K562 (cell line): ENCODE results near the gene SND1. TPM values are rescaled to one million over a fixed set of nuclear protein-coding genes. Genes with fewer than 3 reads are reported as not detected.

Experiments
- ARID2 ChIP-seq: fragments of 450-650 bp; IDR thresholded peaks from 2 replicates; pipeline ENCODE4 v1.6.1; 2017; ENCODE audit warnings: antibody characterized with exemption, mild to moderate bottlenecking
- E2F4 ChIP-seq: sonication (generic); formaldehyde crosslinking; IDR thresholded peaks from 2 replicates; pipeline ENCODE4 v1.8.0; 2022; ENCODE audit warnings: mild to moderate bottlenecking, low read depth, missing genetic modification reagents
- RBM34 ChIP-seq: fragments of 200-400 bp; formaldehyde crosslinking; IDR thresholded peaks from 2 replicates; pipeline ENCODE4 v1.6.1; 2018; ENCODE audit warnings: low read length, borderline replicate concordance; ENCODE audit not compliant: insufficient read depth
- SNRNP70 ChIP-seq: fragments of 200-400 bp; formaldehyde crosslinking; optimal IDR thresholded peaks from 2 replicates; pipeline ENCODE3; 2017; ENCODE audit warnings: low read depth, low read length
- TARDBP ChIP-seq: fragments of 450-650 bp; IDR thresholded peaks from 2 replicates; pipeline ENCODE4 v1.6.1; 2016
- TBL1XR1 ChIP-seq, 2 experiments: IDR thresholded peaks; 2 replicates each; pipeline ENCODE4 v1.6.1; 2012; ENCODE audit warnings: improper control_type of control experiment in 2 of 2, low read length in 2 of 2, mild to moderate bottlenecking in 1 of 2
- ZNF449 ChIP-seq: fragments of 250-450 bp; sonication (Bioruptor Pico); IDR thresholded peaks from 2 replicates; pipeline ENCODE4 v1.8.0; 2022; ENCODE audit warnings: moderate library complexity, mild to moderate bottlenecking, inconsistent platforms
- polyA plus RNA-seq, 8 experiments: library from polyadenylated mRNA; depleted of rRNA in 4 of 8; stranded (reverse) in 5 of 8; unstranded in 3 of 8; fragments of >200 nt; fragmentation: Nextera tagmentation in 2 of 8; fragmentation: Illumina TruSeq in 1 of 8; extraction: Ambion mirVana in 2 of 8; extraction: Trizol in 1 of 8; gene quantifications; 2 replicates each; pipeline versions ENCODE4 v1.2.1 to v1.2.3, GENCODE V29; 2011 to 2014; ENCODE audit warnings: inconsistent platforms in 1 of 8, missing spikeins in 1 of 8
- total RNA-seq, 7 experiments: library from RNA; depleted of rRNA in 6 of 7; stranded (reverse); fragments of >200 nt in 6 of 7; fragmentation: Illumina TruSeq in 2 of 7; extraction: Trizol in 2 of 7; gene quantifications; 2 replicates each; pipeline versions ENCODE4 v1.2.1 to v1.2.3, GENCODE V29; 2011 to 2021; ENCODE audit warnings: low replicate concordance in 1 of 7

Gene SND1
- total and polyA plus RNA-seq, 9 of the 15 experiments (the other 6 are each of a cell fraction or from before 2014, with no cell fraction given) = 46.5 to 307 (median 191) TPM

- no peak for TF ChIP-seq ZNF449
- TF ChIP-seq TARDBP = no peak
- no peak for TF ChIP-seq RBM34
- TF ChIP-seq SNRNP70 = no peak
- no peak for TF ChIP-seq E2F4 (CRISPR knock-in tag)
- TF ChIP-seq TBL1XR1 (IDR thresholded peaks at IDR 0.05; ENCODE audit: low read length in 2 of 2) = no peak
- no peak for TF ChIP-seq ARID2
Measured at GRCh38 chr7:128120976-128121490, 469.0 kb downstream of the SND1 start (continued).
